HCT116 (cell line): ENCODE data around the gene KRAS. TPM values are rescaled to one million over a fixed set of nuclear protein-coding genes. Genes with fewer than 3 reads are reported as not detected.

ENCODE experiments used
- ATAC-seq: fragments of 200-7000 bp; cut with Tn5 transposase; 2 replicates; pipeline ENCODE4 v1.9.1; 2020; ENCODE audit warnings: mild to moderate bottlenecking, moderate library complexity
- BruUV-seq: library from RNA; stranded (reverse); fragments of 400-500 nt; replicated peaks from 2 replicates; lab custom pipeline; 2021; lab: Mats Ljungman, UMichigan
- CTCF ChIA-PET: fragments of 300-600 bp; sonication (Branson Sonifier 250); formaldehyde crosslinking; loops from one replicate; lab custom pipeline; 2021; ENCODE audit warnings: antibody characterized with exemption; lab: Charles Lee
- POLR2A ChIA-PET: fragments of 300-600, 350-600 bp; sonication (Branson Sonifier 250); formaldehyde crosslinking; loops from one replicate; lab custom pipeline; 2021; ENCODE audit warnings: antibody characterized with exemption; lab: Charles Lee
- RAD21 ChIA-PET, 2 experiments: fragments of 300-600 bp; sonication (Branson Sonifier 250); formaldehyde crosslinking; loops; one replicate each; lab custom pipeline; 2023; ENCODE audit warnings: low total read pairs in 2 of 2; ENCODE audit not compliant: uncharacterized antibody in 2 of 2, unreplicated experiment in 2 of 2, low non-redundant PET in 1 of 2; lab: Charles Lee
- DNase-seq: peaks from one replicate; pipeline ENCODE4 v3.0.0-alpha.2; 2010; ENCODE audit warnings: low read depth, low spot score
- H2AFZ ChIP-seq: fragments of 200-600 bp; shearing (Covaris generic), sonication (generic); 2 replicates; pipeline ENCODE4 v1.6.1; 2017; ENCODE audit warnings: low read depth, mixed run types, mixed read lengths, antibody characterized with exemption, low read length; ENCODE audit not compliant: poor library complexity, severe bottlenecking
- H3K27ac ChIP-seq: 2 replicates; pipeline ENCODE4 v1.5.1; 2012; ENCODE audit warnings: low read depth, low read length
- H3K27me3 ChIP-seq: fragments of 200-600 bp; sonication (generic); 2 replicates; pipeline ENCODE4 v1.6.1; 2016; ENCODE audit warnings: mixed run types, low read length, mixed read lengths; ENCODE audit not compliant: insufficient read depth
- H3K36me3 ChIP-seq, 2 experiments: fragments of 200-500 bp in 1 of 2; fragments of 200-600 bp in 1 of 2; sonication (Bioruptor generic) in 1 of 2; sonication (generic) in 1 of 2; 2 replicates each; pipeline versions ENCODE4 v1.5.1 to v1.6.1; 2014 to 2016; ENCODE audit warnings: low read length in 2 of 2, inconsistent platforms in 1 of 2, mixed read lengths in 1 of 2, mixed run types in 1 of 2; ENCODE audit not compliant: insufficient read depth in 2 of 2, control insufficient read depth in 1 of 2
- H3K4me1 ChIP-seq, 2 experiments: fragments of 200-600 bp in 1 of 2; sonication (generic) in 1 of 2; 2 replicates each; pipeline versions ENCODE4 v1.5.1 to v1.6.1; 2012 to 2017; ENCODE audit warnings: low read length in 2 of 2, inconsistent platforms in 1 of 2, mild to moderate bottlenecking in 1 of 2, mixed read lengths in 1 of 2, mixed run types in 1 of 2, moderate library complexity in 1 of 2; ENCODE audit not compliant: insufficient read depth in 2 of 2, control insufficient read depth in 1 of 2
- H3K4me2 ChIP-seq: fragments of 200-600 bp; sonication (generic); 2 replicates; pipeline ENCODE4 v1.6.1; 2017; ENCODE audit warnings: mixed run types, low read length, mixed read lengths
- H3K4me3 ChIP-seq, 2 experiments: fragments of 200-600 bp in 1 of 2; sonication (generic) in 1 of 2; replicated peaks in 1 of 2; 2 replicates each; pipeline ENCODE4 v1.5.1; 2011 to 2016; ENCODE audit warnings: low read length in 2 of 2, control low read depth in 1 of 2, low read depth in 1 of 2, mild to moderate bottlenecking in 1 of 2, mixed read lengths in 1 of 2, mixed run types in 1 of 2
- H3K79me2 ChIP-seq: fragments of 200-600 bp; sonication (generic); 2 replicates; pipeline ENCODE4 v1.6.1; 2017; ENCODE audit warnings: mild to moderate bottlenecking, mixed run types, low read length, moderate library complexity, mixed read lengths; ENCODE audit not compliant: insufficient read depth
- H3K9ac ChIP-seq: fragments of 200-600 bp; sonication (generic); 2 replicates; pipeline ENCODE4 v1.6.1; 2016; ENCODE audit warnings: low read length, mixed read lengths
- H3K9me2 ChIP-seq: fragments of 200-600 bp; sonication (generic), shearing (Covaris generic); 2 replicates; pipeline ENCODE4 v1.6.1; 2017; ENCODE audit warnings: mixed run types, mild to moderate bottlenecking, moderate library complexity; ENCODE audit not compliant: insufficient read depth
- H3K9me3 ChIP-seq, 2 experiments: fragments of 200-500 bp in 1 of 2; fragments of 200-600 bp in 1 of 2; sonication (Bioruptor generic) in 1 of 2; sonication (generic) in 1 of 2; 2 replicates each; pipeline ENCODE4 v1.6.1; 2014 to 2017; ENCODE audit warnings: low read length in 2 of 2, mixed read lengths in 2 of 2, inconsistent platforms in 1 of 2, low read depth in 1 of 2, mild to moderate bottlenecking in 1 of 2, mixed run types in 1 of 2, moderate library complexity in 1 of 2; ENCODE audit not compliant: control insufficient read depth in 1 of 2, insufficient read depth in 1 of 2
- H4K20me1 ChIP-seq: fragments of 200-600 bp; sonication (generic), shearing (Covaris generic); 2 replicates; pipeline ENCODE4 v1.6.1; 2017; ENCODE audit warnings: mixed run types, mild to moderate bottlenecking, moderate library complexity; ENCODE audit not compliant: insufficient read depth
- CBX3 ChIP-seq: IDR thresholded peaks from 2 replicates; pipeline ENCODE4 v1.6.1; 2012; ENCODE audit warnings: low read depth
- CTCF ChIP-seq, 3 experiments: fragments of 200-600 bp in 1 of 3; sonication (generic) in 1 of 3; IDR thresholded peaks in 2 of 3; conservative IDR thresholded peaks in 1 of 3; 2 replicates each; pipeline ENCODE4 v1.5.1; 2012 to 2017; ENCODE audit warnings: low read depth in 2 of 3, low read length in 2 of 3, antibody characterized with exemption in 1 of 3, borderline replicate concordance in 1 of 3, control low read depth in 1 of 3, mild to moderate bottlenecking in 1 of 3, mixed read lengths in 1 of 3, mixed run types in 1 of 3, moderate library complexity in 1 of 3; ENCODE audit not compliant: insufficient read depth in 1 of 3
- EGR1 ChIP-seq: IDR thresholded peaks from 2 replicates; pipeline ENCODE4 v1.6.1; 2012; ENCODE audit warnings: low read depth
- ELF1 ChIP-seq: IDR thresholded peaks from 2 replicates; pipeline ENCODE4 v1.6.1; 2012; ENCODE audit warnings: low read depth, borderline replicate concordance
- EZH2 ChIP-seq: fragments of 200-600 bp; sonication (generic); IDR thresholded peaks from 2 replicates; pipeline ENCODE4 v1.6.1; 2017; ENCODE audit warnings: antibody characterized with exemption, mixed run types
- EZH2phosphoT487 ChIP-seq: fragments of 200-600 bp; IDR thresholded peaks from 2 replicates; pipeline ENCODE4 v1.6.1; 2018; ENCODE audit warnings: antibody characterized with exemption, borderline replicate concordance
- FOSL1 ChIP-seq: IDR thresholded peaks from 2 replicates; pipeline ENCODE4 v1.6.1; 2012; ENCODE audit warnings: low read depth
- JUND ChIP-seq: IDR thresholded peaks from 2 replicates; pipeline ENCODE4 v1.6.1; 2012
- MAX ChIP-seq: IDR thresholded peaks from 2 replicates; pipeline ENCODE4 v1.6.1; 2012
- POLR2A ChIP-seq: IDR thresholded peaks from 2 replicates; pipeline ENCODE4 v1.7.0; 2011; ENCODE audit warnings: borderline replicate concordance; ENCODE audit not compliant: insufficient read depth, insufficient read length; ENCODE audit errors: extremely low read depth
- POLR2AphosphoS5 ChIP-seq: IDR thresholded peaks from 2 replicates; pipeline ENCODE4 v1.6.1; 2011; ENCODE audit warnings: mild to moderate bottlenecking, low read depth, low read length, moderate library complexity
- RAD21 ChIP-seq: IDR thresholded peaks from 2 replicates; pipeline ENCODE4 v1.6.1; 2012; ENCODE audit warnings: low read depth, mild to moderate bottlenecking
- REST ChIP-seq: IDR thresholded peaks from 2 replicates; pipeline ENCODE4 v1.6.1; 2012; ENCODE audit warnings: low read depth
- SIN3A ChIP-seq: IDR thresholded peaks from 2 replicates; pipeline ENCODE4 v1.6.1; 2012; ENCODE audit warnings: low read depth
- SP1 ChIP-seq: IDR thresholded peaks from 2 replicates; pipeline ENCODE4 v1.6.1; 2012; ENCODE audit warnings: low read depth
- TCF7L2 ChIP-seq: IDR thresholded peaks from 2 replicates; pipeline ENCODE4 v1.7.0; 2011; ENCODE audit warnings: borderline replicate concordance, inconsistent platforms; ENCODE audit not compliant: insufficient read depth, insufficient read length; ENCODE audit errors: extremely low read depth
- YY1 ChIP-seq: IDR thresholded peaks from 2 replicates; pipeline ENCODE4 v1.6.1; 2011; ENCODE audit warnings: low read length, low read depth, moderate library complexity, mild to moderate bottlenecking; ENCODE audit not compliant: insufficient replicate concordance; ENCODE audit errors: extremely low read depth
- ZBTB33 ChIP-seq: IDR thresholded peaks from 2 replicates; pipeline ENCODE4 v1.6.1; 2011; ENCODE audit warnings: mild to moderate bottlenecking, low read length, moderate library complexity; ENCODE audit not compliant: insufficient replicate concordance; ENCODE audit errors: extremely low read depth
- intact Hi-C: fragments of 100-400 bp; cut with micrococcal nuclease; formaldehyde crosslinking; loops from 2 replicates; pipeline ENCODE4 v1.10.0; 2022
- total RNA-seq: library from RNA; stranded (reverse); gene quantifications from one replicate; pipeline ENCODE4 v1.2.1, GENCODE V29; 2021; ENCODE audit not compliant: unreplicated experiment

Gene KRAS
- total RNA-seq, 1 experiment from 2014 or later: 37.5 TPM

- Histone ChIP-seq H2AFZ (no peak overlapping the region), H3K9me3 (no peaks in the 10 kb centered on the region), H3K79me2 (peaks cover 6% of the 10 kb centered on the region; the same call in 1 of the 2 replicates), H3K4me3 (no peak overlapping the region), H3K9me2 (no peaks in the 10 kb centered on the region), H3K27ac (no peak overlapping the region), H3K9ac (no peak overlapping the region), H3K4me2 (no peak overlapping the region), H3K27me3 (no peaks in the 10 kb centered on the region), H3K4me1 (no peaks in the 10 kb centered on the region), H4K20me1 (no peaks in the 10 kb centered on the region; the same call in 1 of the 2 replicates), H3K36me3 (peaks cover 0 to 16% of the 10 kb centered on the region in 2 experiments; a peak in 3 of 4 replicates)
- ChIA-PET CTCF (no interaction called here), RAD21 (no interaction called here), POLR2A (no interaction called here)
- no peak for DNase-seq
- no TSS peak for BruUV-seq
- TF ChIP-seq POLR2AphosphoS5 (no peak), CTCF (IDR thresholded peaks at IDR 0.05 in 2 of 3, conservative IDR thresholded peaks at IDR 0.05 in 1 of 3; ENCODE audit: borderline replicate concordance in 1 of 3, insufficient read depth in 1 of 3, low read depth in 2 of 3, low read length in 2 of 3) (no peak), ELF1 (no peak), MAX (no peak), RAD21 (no peak), POLR2A (no peak), EZH2 (no peak), FOSL1 (no peak), EZH2phosphoT487 (no peak), YY1 (no peak), CBX3 (no peak), JUND (no peak), TCF7L2 (no peak), SIN3A (no peak), REST (no peak), ZBTB33 (no peak), SP1 (no peak), EGR1 (no peak)
- ATAC-seq: no peak
- intact Hi-C loops: loop anchor here (5.0 kb wide), 1 partner anchor 344 kb away; no protein-coding TSS in a partner anchor
These were observed 37.4 kb downstream of the KRAS start for GRCh38 chr12:25213338-25213737.
